Glomerular endothelial cell (primary cell): ENCODE measurements around the gene PSME2. TPM values are rescaled to one million over a fixed set of nuclear protein-coding genes. Genes with fewer than 3 reads are reported as not detected.

Source experiments
- DNase-seq: peaks from one replicate; pipeline ENCODE4 v3.0.0-alpha.2; 2011; ENCODE audit warnings: low read depth, low spot score; ENCODE audit errors: extremely low read depth
- total RNA-seq: library from RNA; depleted of rRNA; stranded (reverse); fragments of >200 nt; gene quantifications from 2 replicates; pipeline ENCODE4 v1.2.3, GENCODE V29; 2015

PSME2 gene
- total RNA-seq, 1 donor from 2014 or later: 165 TPM

DNA sequence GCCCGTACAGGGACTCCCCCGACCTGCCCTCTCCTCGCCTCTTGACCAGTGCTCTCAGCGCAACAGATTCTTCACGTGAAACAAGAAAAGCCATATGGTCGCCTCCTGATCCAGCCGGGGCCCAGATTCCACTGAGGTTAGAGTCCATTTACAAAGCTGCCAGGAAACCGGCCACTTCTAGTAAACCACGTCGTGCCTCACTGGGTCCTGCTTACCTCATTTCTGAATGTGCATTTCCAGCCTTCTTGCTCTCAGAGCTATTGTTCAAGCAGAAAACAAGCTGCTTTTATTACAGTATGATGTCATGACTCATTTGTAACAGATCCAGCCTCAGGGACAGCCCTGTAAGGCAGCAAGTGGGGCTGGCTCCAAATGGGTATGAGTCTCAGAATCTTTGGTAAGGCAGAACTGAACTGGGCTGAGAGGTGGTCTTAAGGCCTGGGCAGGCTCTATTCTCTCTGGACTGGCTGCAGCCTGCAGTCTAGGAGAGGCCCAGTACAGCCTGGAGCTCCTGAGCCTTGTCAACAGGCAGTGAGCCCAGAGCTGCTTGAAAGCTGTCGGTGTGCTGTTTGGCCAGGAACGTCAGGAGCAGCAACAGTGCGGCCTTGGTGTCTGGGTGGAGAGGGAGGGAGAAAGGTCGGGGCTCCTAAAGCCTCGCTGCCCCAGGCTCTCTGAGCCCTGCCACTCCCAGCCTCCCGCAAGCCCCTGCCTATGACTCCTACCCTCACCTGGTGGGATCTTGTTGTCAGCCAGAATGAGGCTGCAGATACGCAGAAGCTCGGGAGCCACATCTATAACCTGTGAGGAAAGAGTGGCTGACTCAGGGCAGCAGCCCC, 33.8 kb upstream of the PSME2 start:
- DNase-seq: no peak

DNA sequence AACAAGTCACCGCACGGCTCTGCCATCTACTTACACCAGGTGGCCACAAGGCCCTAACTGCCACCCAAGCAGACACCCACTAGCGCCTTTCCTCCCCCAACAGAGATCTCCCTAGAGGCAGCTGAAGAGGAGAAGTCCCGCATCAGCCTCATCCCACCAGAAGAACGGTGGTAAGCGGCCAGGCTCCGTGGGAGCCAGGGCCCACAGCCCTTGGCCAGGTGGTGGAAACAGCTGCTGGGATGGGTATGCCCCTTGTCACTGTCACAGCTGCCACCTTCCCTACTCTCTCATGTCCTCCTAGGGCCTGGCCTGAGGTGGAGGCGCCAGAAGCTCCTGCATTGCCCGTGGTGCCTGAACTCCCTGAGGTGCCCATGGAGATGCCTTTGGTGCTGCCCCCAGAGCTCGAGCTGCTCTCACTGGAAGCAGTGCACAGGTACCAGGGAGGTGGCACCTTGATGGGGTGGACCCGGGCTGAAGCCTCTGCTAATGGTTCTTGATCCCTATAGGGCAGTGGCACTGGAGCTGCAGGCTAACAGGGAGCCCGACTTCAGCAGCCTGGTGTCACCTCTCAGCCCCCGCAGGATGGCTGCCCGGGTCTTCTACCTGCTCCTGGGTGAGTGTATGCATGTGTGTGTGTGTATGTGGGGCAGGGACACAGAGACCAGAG, 33.0 kb upstream of the PSME2 start:
- DNase-seq: no peak

DNA sequence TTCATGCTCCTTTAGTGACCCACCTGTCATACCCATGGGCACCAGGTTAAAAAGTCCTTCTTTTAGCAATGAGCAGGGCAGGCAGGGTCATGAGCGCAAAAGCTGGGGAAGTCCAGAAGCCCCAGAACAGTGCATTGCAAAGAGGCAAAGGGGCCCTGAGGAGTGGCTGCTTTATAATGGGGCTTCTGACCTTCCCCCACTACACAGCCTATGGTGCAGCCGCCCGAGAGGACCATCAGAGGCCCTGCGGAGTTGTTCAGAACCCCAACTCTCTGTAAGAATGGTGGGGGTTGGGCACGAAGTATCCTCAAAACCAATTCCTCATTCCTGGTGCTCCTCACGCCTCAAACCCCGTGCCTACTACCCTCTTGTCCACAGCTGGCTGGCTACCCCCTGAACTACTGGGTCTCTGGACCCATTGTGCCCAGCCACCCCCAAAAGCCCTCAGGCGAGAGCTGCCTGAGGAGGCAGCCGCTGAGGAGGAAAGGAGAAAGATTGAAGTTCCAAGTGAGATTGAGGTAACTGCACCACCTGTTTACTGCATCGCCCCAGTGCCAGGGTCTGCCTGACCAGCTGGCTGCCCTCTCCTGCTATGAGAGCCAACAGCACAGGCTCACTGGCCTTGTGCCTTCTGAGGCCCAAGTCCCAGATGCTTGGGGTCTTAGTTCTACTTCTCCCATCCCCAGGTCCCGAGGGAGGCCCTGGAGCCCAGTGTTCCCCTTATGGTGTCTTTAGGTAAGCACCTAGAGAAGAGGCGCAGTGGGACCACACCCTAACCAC, 32.2 kb upstream of the PSME2 start:
- DNase-seq: no peak

DNA sequence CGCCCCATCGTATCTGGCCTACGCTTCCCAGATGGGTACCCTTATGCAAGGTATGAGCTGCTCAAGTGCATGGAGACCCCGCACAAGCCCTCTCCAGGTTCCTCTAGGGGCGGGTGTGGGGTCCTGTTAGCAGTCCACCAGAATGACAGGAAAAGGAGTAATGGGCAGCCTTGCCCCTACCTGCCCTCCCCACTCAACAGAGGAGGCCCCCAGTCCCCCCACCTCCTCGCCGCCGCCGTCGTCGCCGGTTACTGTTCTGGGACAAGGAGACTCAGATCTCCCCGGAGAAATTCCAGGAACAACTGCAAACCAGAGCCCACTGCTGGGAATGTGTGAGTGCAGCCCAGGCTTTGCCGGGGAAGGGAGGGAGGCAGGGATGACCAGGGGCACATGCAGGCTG, 31.5 kb upstream of the PSME2 start:
- no peak for DNase-seq

DNA sequence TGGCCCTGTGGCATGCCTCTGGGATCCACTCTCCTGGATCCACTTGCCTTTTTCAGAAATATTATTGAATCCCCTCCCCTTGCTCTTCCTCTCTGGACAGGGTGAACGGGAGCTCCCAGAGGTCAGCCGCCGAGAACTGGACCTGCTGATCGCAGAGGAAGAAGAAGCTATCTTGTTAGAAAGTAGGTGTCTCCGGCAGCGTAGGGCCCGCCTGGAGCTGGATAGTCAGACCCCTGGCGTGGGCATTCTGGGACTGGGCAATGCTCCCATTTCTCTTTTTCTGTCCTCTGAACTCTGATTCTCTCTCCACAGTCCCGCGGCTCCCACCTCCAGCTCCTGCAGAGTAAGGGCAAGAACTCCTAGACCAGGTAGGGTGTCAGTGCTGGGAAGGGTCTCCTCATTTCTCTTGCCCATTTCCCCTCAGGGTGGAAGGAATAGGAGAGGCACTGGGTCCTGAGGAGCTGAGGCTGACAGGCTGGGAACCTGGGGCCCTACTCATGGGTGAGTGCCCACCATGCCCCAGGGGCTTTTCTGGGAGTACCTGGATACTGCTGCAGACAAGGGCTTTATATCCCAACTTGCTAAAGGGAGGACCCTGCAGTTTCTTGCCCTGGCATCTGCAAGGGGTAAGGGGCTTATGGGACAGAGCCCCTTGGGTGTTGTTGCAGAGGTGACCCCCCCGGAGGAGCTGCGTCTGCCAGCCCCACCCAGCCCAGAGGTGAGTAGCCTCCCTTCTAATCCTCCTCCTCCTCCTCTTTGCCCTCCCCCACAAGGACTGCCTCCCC, 30.8 kb upstream of the PSME2 start:
- no peak for DNase-seq

DNA sequence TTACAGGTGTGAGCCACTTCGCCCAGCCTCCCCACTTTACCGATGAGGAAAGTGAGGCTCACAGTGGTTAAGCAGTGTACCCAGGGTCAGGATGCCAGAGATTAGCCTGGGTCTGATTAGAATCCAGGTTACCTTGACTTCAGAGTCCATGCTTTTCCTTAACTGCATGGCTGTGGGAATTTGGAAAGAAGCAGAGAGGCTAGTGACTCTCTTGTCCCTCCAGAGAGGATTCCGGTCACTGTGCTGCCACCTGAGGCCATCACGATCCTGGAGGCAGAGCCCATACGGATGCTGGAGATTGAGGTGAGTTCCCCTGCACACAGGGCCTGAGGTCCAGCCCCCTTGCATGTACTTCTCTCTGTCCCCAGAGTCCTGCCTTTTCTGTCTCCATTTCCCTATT, 30.2 kb upstream of the PSME2 start:
- DNase-seq: no peak

DNA sequence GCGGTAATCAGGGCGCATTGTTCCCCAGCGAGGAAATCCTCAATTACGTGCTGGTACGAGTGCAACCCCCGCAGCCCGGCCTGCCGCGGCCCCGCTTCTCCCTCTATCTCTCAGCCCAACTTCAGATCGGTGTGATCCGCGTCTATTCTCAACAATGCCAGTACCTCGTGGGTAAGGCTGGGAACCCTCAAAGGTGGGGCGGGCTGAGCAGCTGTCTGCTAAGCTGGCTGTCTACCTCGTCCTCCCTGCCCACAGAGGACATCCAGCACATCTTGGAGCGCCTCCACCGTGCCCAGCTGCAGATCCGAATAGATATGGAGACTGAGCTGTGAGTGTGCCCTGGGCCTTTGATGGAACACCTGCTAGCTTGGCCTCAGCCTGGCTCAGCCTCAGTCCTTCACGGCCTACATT, 26.5 kb upstream of the PSME2 start:
- no peak for DNase-seq

DNA sequence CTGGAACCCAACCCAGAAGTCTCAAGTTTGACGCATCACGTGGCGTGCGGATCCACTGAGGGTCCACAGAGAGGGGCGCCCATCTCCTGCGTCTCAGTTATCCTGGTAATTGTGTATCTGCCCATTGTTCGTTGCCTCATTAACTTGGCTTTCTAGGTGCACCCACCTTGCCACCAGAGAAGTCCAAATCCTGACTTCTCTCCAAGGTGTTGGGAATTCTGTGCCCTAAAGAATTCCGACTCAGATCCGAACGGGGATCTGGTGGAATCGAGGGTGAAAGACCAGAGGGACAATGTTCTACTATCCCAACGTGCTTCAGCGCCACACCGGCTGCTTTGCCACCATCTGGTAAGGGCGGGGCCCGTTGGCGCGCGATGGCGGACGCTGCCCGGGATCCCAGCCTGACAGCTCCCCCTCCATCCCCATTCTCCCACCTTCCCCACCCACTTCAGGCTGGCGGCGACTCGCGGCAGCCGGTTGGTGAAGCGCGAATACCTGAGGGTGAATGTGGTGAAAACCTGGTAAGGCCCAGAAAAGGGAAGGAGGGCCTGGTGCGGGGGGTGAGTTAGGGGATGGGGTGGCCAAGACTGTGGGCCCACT, 26.0 kb upstream of the PSME2 start:
- DNase-seq: no peak

DNA sequence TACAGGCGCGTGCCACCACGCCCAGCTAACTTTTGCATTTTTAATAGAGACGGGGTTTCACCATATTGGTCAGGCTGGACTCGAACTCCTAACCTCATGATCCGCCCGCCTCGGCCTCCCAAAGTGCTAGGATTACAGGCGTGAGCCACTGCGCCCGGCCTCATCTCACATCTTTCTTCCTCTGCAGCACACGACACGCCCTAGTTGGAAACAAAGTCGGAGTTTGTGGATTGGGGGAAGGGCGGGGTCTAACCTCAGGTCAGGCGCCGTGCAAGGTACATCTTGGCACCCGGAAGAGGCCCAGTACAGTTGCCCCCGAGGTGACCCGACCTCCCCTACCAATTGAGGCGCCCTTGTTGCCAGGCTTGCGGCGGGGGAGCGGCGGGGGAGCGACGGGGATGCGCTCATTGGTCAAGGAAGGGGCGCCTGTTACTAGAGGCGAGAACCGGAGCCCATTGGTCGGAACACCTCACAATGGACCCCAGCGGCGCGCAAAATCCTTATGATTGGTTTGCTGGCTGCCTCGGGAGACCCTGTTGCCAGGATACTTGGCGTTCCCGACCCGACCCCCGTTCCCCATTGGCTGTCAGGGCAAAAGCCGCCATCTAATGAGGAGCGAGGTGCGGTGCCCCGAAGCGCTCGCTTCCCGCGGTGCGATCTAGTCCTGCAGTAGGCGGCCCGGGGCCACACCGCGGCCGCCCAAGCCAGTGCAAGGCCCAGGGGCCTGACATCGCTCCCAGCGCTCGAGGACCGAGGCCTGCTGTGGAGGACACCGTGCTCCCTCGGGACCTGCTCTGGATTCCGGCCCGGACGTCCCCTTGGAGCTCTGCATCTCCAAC, 25.2 kb upstream of the PSME2 start, which contains the start of gene REC8:
Gene REC8 (plus strand): TSS at position 659 of the 839 bp plus-strand sequence. CDS start 473 bp downstream, outside the sequence.
- DNase-seq: no peak

DNA sequence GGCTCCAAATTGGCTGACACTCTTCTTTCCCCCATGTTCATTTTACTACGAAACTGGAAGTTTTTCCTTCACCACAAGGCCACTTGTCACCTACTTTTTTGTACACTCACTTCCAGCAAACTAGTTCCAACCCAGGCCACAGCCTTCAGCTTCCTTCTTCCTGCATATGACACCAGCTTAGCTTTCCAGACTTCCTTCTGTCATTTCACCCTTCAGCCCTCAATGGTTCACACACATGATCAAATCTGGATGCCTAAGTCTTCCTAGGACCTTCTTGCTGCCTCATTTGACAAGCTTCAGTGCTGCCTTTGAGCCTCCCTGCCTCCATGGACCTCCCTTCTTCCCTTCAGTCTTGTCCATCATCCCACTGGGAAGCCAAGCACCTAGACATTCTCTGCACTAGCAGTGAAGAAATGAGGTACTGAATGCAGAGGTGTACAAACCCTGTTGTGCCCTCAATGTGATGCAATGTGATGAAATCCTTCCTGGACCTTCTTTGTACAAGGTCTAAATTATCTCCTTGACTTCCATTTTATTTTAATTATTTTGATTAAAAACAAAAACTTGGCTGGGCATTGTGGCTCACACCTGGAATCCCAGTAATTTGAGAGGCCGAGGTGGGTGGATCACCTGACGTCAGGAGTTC, 21.2 kb upstream of the PSME2 start:
- DNase-seq: no peak

DNA sequence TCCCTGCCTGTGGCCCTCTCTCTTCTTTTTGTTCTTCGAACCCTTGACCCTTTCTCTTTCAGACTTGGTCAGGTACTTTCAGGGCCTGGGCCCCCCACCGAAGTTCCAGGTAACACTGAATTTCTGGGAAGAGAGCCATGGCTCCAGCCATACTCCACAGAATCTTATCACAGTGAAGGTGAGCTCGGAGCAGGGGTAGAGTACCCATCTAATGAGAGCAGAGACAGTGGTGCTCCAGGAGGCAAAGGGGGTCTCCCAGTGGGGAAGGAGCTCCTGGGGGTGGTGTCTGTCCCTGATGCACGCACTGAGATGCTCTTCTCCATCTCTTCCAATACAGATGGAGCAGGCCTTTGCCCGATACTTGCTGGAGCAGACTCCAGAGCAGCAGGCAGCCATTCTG, 19.4 kb upstream of the PSME2 start:
- no peak for DNase-seq

DNA sequence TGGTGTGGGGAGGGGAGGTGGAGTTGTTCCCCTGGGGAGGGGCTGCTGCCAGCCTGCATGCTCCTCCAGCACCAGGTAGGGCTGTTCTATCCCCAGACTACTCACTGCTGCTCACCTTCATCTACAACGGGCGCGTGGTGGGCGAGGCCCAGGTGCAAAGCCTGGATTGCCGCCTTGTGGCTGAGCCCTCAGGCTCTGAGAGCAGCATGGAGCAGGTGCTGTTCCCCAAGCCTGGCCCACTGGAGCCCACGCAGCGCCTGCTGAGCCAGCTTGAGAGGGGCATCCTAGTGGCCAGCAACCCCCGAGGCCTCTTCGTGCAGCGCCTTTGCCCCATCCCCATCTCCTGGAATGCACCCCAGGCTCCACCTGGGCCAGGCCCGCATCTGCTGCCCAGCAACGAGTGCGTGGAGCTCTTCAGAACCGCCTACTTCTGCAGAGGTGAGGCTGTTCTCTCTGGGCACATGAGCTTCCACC, 18.1 kb upstream of the PSME2 start:
- DNase-seq: no peak

DNA sequence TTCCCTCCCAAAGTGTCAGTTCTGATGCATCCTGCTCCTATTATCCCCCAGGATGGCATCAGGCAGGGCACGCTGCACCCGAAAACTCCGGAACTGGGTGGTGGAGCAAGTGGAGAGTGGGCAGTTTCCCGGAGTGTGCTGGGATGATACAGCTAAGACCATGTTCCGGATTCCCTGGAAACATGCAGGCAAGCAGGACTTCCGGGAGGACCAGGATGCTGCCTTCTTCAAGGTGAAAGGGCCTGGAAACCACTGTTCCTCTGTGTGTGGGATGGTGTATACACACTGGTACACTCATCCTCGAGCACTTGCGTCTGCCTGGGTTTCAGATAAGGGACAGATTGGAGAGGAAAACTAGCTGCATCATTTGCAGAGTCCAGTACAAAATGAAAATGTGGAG, 15.7 kb upstream of the PSME2 start:
- DNase-seq: no peak

DNA sequence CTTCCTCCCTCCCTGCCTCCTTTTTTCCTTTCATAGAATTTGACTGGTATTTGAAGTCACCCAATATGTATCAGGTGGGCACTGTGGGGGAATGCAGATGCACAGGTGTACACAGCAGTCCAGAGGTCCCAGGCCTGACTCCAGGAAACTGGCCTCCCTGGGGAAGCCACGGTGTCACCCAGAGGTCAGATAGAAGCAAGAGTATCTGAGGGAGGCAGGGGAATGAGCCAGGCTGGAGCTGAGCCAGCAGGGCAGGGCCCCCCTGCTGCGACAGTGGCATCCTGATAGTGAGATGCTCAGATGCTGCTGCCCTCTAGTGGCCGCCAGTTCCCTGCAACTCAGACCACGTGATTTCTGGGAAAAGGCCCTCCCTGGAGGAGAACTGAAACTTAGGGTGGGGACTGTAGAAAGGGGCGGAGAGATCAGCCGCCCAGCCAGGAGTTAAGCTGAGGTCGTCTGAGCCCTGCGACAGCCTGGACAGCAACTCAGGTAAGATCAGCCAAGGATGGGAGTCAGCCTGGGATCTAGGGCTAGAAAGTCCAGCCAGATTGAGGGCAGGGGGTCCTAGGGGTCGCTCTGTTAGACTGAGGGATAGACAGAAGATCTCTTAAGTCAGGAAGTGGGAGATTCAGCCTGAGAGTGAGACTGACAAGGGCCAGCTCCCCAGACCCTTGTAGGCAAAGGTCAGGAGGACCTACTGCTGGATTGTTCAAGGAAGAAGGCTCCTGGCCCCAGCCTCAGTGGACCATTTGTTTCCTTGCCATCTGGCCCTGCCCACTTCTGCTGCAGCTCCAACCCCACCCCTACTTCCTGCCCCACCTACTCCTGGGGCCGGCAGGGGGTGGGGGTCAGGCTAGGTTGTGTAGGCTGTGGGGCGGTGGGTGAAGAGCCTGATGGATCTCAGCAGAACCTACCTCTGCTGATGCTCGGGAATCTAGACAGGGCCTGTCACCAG, 14.7 kb upstream of the PSME2 start, which contains the start of gene IRF9:
Gene IRF9 (plus strand): TSS at position 416 of the 955 bp plus-strand sequence. CDS start 880 bp downstream, outside the sequence.
- peak; percentile 75 for DNase-seq

DNA sequence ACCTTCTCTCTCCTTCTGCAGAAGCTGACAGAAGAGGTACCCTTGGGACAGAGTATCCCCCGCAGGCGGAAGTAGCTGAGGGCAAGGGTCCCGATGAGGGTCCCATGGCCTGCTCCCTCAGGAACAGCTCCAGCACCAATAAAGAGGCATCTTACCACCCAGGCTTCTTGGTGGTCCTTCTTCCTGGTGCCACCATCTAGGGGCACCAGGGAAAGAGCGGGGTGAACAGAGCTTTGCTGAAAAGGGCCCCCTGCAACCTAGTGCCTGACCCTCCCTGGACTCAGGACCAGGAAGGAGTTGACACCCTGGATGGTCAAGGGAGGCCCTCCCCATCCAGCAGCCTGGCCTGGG, 14.1 kb upstream of the PSME2 start:
- no peak for DNase-seq

DNA sequence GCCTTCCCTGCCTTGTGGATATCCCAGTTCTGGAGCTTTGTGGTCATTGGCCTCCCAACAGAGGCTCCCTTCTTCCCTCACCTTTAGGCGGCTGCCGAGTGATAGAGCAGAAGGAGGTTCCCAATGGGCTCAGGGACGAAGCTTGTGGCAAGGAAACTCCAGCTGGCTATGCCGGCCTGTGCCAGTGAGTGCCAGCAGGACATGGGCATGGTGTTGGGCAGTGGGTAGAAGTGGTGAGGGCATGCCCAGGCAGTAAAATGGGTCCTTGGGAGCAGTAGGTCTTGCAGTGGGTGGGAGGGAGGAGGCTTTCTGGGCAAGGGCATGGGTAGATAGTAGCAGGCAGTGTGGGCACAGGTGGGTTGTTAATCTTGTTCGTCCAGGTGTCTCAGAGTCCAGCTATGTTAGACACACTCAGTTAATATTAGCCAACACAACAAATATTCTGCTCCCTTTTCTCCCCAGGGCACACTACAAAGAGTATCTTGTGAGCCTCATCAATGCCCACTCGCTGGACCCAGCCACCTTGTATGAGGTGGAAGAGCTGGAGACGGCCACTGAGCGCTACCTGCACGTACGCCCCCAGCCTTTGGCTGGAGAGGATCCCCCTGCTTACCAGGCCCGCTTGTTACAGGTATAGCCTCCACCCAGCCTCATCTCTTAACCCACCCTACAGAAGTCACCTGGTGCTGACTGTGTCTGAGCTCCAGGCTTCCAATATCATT, 13.5 kb upstream of the PSME2 start:
- DNase-seq: no peak

DNA sequence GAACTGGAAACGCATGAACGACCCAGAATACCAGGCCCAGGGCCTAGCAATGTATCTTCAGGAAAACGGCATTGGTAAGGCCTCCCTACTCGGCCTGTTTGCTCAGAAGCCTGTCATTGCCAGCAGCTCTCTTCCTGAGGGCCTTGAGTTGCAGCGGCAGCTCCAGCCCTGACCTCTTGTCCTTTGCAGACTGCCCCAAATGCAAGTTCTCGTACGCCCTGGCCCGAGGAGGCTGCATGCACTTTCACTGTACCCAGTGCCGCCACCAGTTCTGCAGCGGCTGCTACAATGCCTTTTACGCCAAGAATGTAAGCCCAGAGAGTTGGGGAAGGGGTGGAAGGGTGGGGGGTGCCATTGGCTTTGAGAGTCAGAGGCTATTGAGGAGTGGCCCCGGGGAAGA, 10.9 kb upstream of the PSME2 start:
- DNase-seq: no peak
